Liver (tissue), 9 donors: ENCODE data around the gene SLX4. TPM values are rescaled to one million over a fixed set of nuclear protein-coding genes. Genes with fewer than 3 reads are reported as not detected.

Experiments used
- DNase-seq: peaks from one replicate; pipeline ENCODE4 v3.0.0-alpha.2; 2017; ENCODE audit warnings: low spot score
- H3K27ac ChIP-seq, 2 donors: one replicate each; pipeline ENCODE4 v1.7.0; 2013; ENCODE audit warnings: inconsistent platforms in 2 of 2, low read length in 2 of 2, control low read depth in 1 of 2, low read depth in 1 of 2, mild to moderate bottlenecking in 1 of 2
- H3K27me3 ChIP-seq, 4 donors: one replicate each; pipeline versions ENCODE4 v1.6.1 to v1.7.0; 2013; ENCODE audit warnings: low read length in 3 of 4, inconsistent platforms in 1 of 4, mild to moderate bottlenecking in 1 of 4, moderate library complexity in 1 of 4; ENCODE audit not compliant: control insufficient read depth in 4 of 4, insufficient read depth in 4 of 4
- H3K36me3 ChIP-seq, 4 donors: one replicate each; pipeline versions ENCODE4 v1.6.1 to v1.7.0; 2013; ENCODE audit warnings: low read length in 3 of 4, mild to moderate bottlenecking in 3 of 4, low read depth in 1 of 4, moderate library complexity in 1 of 4; ENCODE audit not compliant: control insufficient read depth in 4 of 4, insufficient read depth in 3 of 4
- H3K4me1 ChIP-seq, 4 donors: one replicate each; pipeline versions ENCODE4 v1.6.1 to v1.7.0; 2013; ENCODE audit warnings: low read length in 3 of 4, mild to moderate bottlenecking in 3 of 4, moderate library complexity in 1 of 4; ENCODE audit not compliant: control insufficient read depth in 4 of 4, insufficient read depth in 4 of 4
- H3K4me3 ChIP-seq, 3 donors: one replicate each; pipeline versions ENCODE4 v1.6.1 to v1.7.0; 2013; ENCODE audit warnings: low read length in 3 of 3, control low read depth in 1 of 3, low read depth in 1 of 3, mild to moderate bottlenecking in 1 of 3
- H3K9ac ChIP-seq, 2 donors: one replicate each; pipeline ENCODE4 v1.7.0; 2013; ENCODE audit warnings: low read length in 2 of 2, mild to moderate bottlenecking in 2 of 2, moderate library complexity in 2 of 2, control low read depth in 1 of 2, low read depth in 1 of 2
- H3K9me3 ChIP-seq, 4 donors: one replicate each; pipeline versions ENCODE4 v1.6.1 to v1.7.0; 2013; ENCODE audit warnings: low read length in 3 of 4; ENCODE audit not compliant: control insufficient read depth in 4 of 4
- EGR1 ChIP-seq, 2 donors: IDR thresholded peaks; 2 replicates each; pipeline ENCODE4 v1.6.1; 2016 to 2018; ENCODE audit warnings: antibody characterized with exemption in 2 of 2, low read depth in 2 of 2
- FOXA1 ChIP-seq: IDR thresholded peaks from 2 replicates; pipeline ENCODE4 v1.6.1; 2016; ENCODE audit warnings: antibody characterized with exemption
- FOXA2 ChIP-seq: IDR thresholded peaks from 2 replicates; pipeline ENCODE4 v1.6.1; 2016; ENCODE audit warnings: antibody characterized with exemption
- GABPA ChIP-seq, 2 donors: IDR thresholded peaks in 1 of 2; conservative IDR thresholded peaks in 1 of 2; 2 replicates each; pipeline ENCODE4 v1.6.1; 2016; ENCODE audit warnings: antibody characterized with exemption in 2 of 2, mild to moderate bottlenecking in 1 of 2, moderate library complexity in 1 of 2
- HNF4A ChIP-seq, 2 donors: conservative IDR thresholded peaks; 2 replicates each; pipeline ENCODE4 v1.6.1; 2016; ENCODE audit warnings: antibody characterized with exemption in 2 of 2, mild to moderate bottlenecking in 2 of 2
- HNF4G ChIP-seq: IDR thresholded peaks from 2 replicates; pipeline ENCODE4 v1.6.1; 2016; ENCODE audit warnings: antibody characterized with exemption
- JUND ChIP-seq, 2 donors: IDR thresholded peaks; 2 replicates each; pipeline ENCODE4 v1.6.1; 2016; ENCODE audit warnings: antibody characterized with exemption in 2 of 2
- NR2F2 ChIP-seq: IDR thresholded peaks from 2 replicates; pipeline ENCODE4 v1.6.1; 2016; ENCODE audit warnings: antibody characterized with exemption
- RAD21 ChIP-seq, 2 donors: IDR thresholded peaks; 2 replicates each; pipeline ENCODE4 v1.6.1; 2016; ENCODE audit warnings: antibody characterized with exemption in 2 of 2, mild to moderate bottlenecking in 2 of 2
- SP1 ChIP-seq: IDR thresholded peaks from 2 replicates; pipeline ENCODE4 v1.6.1; 2018; ENCODE audit warnings: antibody characterized with exemption, mild to moderate bottlenecking
- TAF1 ChIP-seq: conservative IDR thresholded peaks from 2 replicates; pipeline ENCODE4 v1.6.1; 2016; ENCODE audit warnings: antibody characterized with exemption, mild to moderate bottlenecking
- YY1 ChIP-seq: IDR thresholded peaks from 2 replicates; pipeline ENCODE4 v1.6.1; 2016; ENCODE audit warnings: antibody characterized with exemption, mild to moderate bottlenecking
- WGBS: extraction: QIAGEN DNeasy Blood & Tissue Kit; methylation state at CpG from one replicate; pipeline ENCODE4 v1.1.7; 2013; 5-methylcytosine and 5-hydroxymethylcytosine counted together
- polyA plus RNA-seq, 2 donors: library from polyadenylated mRNA; stranded (reverse) in 1 of 2; unstranded in 1 of 2; fragments of 200-250 nt in 1 of 2; fragments of >200 nt in 1 of 2; fragmentation: Nextera tagmentation in 1 of 2; extraction: Ambion mirVana in 1 of 2; gene quantifications; one replicate each; pipeline versions ENCODE4 v1.2.1 to v1.2.3, GENCODE V29; 2013 to 2015
- total RNA-seq, 2 donors: library from RNA; depleted of rRNA; stranded (reverse); fragments of >200 nt; gene quantifications; one replicate each; pipeline ENCODE4 v1.2.3, GENCODE V29; 2014
- TF ChIP-seq, protein P1 (sequence below): IDR thresholded peaks from 2 replicates; pipeline ENCODE4 v1.6.1; 2016; ENCODE audit warnings: antibody characterized with exemption
- TF ChIP-seq, protein P2 (sequence below): IDR thresholded peaks from 2 replicates; pipeline ENCODE4 v1.6.1; 2016; ENCODE audit warnings: antibody characterized with exemption
- TF ChIP-seq, protein P3 (sequence below): fragments of 150-350 bp; IDR thresholded peaks from 2 replicates; pipeline ENCODE4 v1.5.1; 2017; ENCODE audit warnings: improper control_type of control experiment, low read depth, low read length; ENCODE audit not compliant: missing input control
- TF ChIP-seq, protein P4 (sequence below): IDR thresholded peaks from 2 replicates; pipeline ENCODE4 v1.6.1; 2016; ENCODE audit warnings: antibody characterized with exemption, mild to moderate bottlenecking
- TF ChIP-seq, protein P5 (sequence below): IDR thresholded peaks from 2 replicates; pipeline ENCODE4 v1.6.1; 2016; ENCODE audit warnings: antibody characterized with exemption
- donor health status: healthy.
- donor health status: healthy.
- donor health status: healthy.
- donor health status: healthy.
- donor health status: healthy.

The SLX4 gene
- total and polyA plus RNA-seq, 4 donors: 0.32 to 4.9 (median 1.3) TPM

DNA sequence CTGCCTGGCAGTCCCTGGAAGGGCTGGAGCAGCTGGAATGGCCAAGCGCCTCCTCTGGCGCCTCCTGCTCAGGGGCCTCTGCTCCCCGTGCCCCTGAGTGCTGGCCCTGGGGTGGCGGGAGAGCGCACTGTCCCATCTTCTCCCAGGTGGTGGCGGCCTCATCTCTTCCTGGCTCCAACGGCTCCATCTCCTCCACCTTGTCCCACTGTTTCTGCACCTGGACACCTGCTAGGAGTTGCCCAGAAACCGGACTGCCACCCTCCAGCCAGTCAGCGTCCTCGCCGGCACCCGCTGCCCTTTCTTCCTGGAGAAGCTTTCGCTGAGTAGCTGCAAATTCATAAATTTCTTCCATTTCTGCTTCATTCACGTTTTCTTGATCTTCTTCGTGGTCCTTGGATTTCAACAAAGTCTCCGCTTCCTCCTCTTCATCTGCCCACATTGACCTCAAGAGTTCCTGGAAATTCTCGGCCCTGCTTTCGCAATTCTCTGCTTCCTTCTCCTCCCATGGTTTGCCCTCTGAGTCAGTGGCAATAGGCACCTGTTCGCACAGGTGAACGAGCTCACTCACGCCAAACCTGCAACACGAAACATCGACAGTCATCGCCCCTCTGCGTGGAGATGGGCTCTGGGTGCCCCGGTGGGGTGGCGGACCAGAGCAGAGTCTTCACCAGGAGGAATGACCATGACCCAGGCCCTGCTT, 20.5 kb downstream of the SLX4 start:
- no peaks in the 10 kb centered on the region for H3K4me1 ChIP-seq
- 91% methylated on average over 27 of the region's 27 CpGs for WGBS
- H3K4me3 ChIP-seq: no peak overlapping the region
- H3K36me3 ChIP-seq: peaks cover 0 to 2% (median 0%) of the 10 kb centered on the region in 4 donors
- no peaks in the 10 kb centered on the region for H3K9me3 ChIP-seq
- H3K27me3 ChIP-seq: no peaks in the 10 kb centered on the region
- H3K9ac ChIP-seq: no peak overlapping the region
- TF ChIP-seq, protein P1, sequence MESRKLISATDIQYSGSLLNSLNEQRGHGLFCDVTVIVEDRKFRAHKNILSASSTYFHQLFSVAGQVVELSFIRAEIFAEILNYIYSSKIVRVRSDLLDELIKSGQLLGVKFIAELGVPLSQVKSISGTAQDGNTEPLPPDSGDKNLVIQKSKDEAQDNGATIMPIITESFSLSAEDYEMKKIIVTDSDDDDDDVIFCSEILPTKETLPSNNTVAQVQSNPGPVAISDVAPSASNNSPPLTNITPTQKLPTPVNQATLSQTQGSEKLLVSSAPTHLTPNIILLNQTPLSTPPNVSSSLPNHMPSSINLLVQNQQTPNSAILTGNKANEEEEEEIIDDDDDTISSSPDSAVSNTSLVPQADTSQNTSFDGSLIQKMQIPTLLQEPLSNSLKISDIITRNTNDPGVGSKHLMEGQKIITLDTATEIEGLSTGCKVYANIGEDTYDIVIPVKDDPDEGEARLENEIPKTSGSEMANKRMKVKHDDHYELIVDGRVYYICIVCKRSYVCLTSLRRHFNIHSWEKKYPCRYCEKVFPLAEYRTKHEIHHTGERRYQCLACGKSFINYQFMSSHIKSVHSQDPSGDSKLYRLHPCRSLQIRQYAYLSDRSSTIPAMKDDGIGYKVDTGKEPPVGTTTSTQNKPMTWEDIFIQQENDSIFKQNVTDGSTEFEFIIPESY: no peak
- TF ChIP-seq, protein P2, sequence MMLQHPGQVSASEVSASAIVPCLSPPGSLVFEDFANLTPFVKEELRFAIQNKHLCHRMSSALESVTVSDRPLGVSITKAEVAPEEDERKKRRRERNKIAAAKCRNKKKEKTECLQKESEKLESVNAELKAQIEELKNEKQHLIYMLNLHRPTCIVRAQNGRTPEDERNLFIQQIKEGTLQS: no peak
- TF ChIP-seq, protein P3, sequence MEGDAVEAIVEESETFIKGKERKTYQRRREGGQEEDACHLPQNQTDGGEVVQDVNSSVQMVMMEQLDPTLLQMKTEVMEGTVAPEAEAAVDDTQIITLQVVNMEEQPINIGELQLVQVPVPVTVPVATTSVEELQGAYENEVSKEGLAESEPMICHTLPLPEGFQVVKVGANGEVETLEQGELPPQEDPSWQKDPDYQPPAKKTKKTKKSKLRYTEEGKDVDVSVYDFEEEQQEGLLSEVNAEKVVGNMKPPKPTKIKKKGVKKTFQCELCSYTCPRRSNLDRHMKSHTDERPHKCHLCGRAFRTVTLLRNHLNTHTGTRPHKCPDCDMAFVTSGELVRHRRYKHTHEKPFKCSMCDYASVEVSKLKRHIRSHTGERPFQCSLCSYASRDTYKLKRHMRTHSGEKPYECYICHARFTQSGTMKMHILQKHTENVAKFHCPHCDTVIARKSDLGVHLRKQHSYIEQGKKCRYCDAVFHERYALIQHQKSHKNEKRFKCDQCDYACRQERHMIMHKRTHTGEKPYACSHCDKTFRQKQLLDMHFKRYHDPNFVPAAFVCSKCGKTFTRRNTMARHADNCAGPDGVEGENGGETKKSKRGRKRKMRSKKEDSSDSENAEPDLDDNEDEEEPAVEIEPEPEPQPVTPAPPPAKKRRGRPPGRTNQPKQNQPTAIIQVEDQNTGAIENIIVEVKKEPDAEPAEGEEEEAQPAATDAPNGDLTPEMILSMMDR: no peak
- TF ChIP-seq YY1 (no peak), TAF1 (no peak), FOXA1 (no peak), NR2F2 (no peak)
- TF ChIP-seq, protein P4, sequence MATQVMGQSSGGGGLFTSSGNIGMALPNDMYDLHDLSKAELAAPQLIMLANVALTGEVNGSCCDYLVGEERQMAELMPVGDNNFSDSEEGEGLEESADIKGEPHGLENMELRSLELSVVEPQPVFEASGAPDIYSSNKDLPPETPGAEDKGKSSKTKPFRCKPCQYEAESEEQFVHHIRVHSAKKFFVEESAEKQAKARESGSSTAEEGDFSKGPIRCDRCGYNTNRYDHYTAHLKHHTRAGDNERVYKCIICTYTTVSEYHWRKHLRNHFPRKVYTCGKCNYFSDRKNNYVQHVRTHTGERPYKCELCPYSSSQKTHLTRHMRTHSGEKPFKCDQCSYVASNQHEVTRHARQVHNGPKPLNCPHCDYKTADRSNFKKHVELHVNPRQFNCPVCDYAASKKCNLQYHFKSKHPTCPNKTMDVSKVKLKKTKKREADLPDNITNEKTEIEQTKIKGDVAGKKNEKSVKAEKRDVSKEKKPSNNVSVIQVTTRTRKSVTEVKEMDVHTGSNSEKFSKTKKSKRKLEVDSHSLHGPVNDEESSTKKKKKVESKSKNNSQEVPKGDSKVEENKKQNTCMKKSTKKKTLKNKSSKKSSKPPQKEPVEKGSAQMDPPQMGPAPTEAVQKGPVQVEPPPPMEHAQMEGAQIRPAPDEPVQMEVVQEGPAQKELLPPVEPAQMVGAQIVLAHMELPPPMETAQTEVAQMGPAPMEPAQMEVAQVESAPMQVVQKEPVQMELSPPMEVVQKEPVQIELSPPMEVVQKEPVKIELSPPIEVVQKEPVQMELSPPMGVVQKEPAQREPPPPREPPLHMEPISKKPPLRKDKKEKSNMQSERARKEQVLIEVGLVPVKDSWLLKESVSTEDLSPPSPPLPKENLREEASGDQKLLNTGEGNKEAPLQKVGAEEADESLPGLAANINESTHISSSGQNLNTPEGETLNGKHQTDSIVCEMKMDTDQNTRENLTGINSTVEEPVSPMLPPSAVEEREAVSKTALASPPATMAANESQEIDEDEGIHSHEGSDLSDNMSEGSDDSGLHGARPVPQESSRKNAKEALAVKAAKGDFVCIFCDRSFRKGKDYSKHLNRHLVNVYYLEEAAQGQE: no peak
- no peak overlapping the region for H3K27ac ChIP-seq
- no peak for DNase-seq

DNA sequence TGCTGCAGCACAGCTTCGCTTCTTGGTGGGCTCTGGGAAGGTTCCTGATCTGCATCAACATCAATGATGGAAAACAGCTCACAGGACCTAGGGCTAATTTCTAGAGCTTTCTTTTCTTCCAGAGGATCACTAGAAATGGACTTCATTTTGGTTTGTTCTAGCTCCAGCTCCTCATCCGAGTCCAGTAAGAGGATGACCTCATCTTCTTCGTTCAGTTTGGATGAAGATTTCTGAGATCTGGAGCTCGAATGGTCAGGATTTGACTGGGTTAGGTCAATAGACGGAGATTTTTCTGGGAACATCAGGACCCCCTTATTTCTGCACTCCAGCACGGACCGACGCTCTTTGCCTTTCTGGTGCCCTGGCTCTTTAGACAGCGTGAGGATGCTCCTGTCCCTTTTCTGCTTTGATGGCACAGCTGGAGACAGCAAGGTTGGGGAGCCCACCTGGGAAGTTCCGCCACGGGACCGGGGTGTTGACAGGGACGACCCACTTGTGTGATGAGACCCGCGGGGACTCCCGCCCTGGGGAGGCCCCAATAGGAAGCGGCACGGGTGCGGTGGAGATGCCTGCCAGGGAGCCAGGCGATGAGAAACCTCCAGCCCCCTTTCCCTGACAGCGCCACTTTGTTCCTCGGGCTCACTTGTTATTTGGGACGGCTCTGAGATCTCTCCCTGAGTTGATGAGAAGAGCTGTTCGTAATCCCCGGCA, 21.3 kb downstream of the SLX4 start:
- Histone ChIP-seq H3K9me3 (no peaks in the 10 kb centered on the region), H3K27ac (no peak overlapping the region)
- DNase-seq: no peak
- TF ChIP-seq, protein P4: no peak
- TF ChIP-seq NR2F2 (no peak), JUND (IDR thresholded peaks at IDR 0.05) (no peak), FOXA2 (no peak), RAD21 (IDR thresholded peaks at IDR 0.05) (no peak), HNF4A (conservative IDR thresholded peaks at IDR 0.05) (no peak), HNF4G (no peak), FOXA1 (no peak), GABPA (IDR thresholded peaks at IDR 0.05 in 1 of 2, conservative IDR thresholded peaks at IDR 0.05 in 1 of 2) (no peak), EGR1 (IDR thresholded peaks at IDR 0.05; ENCODE audit: low read depth in 2 of 2) (no peak), SP1 (no peak)
- TF ChIP-seq, protein P1: no peak
- TF ChIP-seq, protein P5, sequence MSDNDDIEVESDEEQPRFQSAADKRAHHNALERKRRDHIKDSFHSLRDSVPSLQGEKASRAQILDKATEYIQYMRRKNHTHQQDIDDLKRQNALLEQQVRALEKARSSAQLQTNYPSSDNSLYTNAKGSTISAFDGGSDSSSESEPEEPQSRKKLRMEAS: no peak

More for the DNA sequence above, 21.3 kb downstream of the SLX4 start:
- no peaks in the 10 kb centered on the region for H3K4me1 ChIP-seq
- 97% methylated on average over 25 of the region's 25 CpGs for WGBS
- no peaks in the 10 kb centered on the region for H3K27me3 ChIP-seq
- no peak overlapping the region for H3K9ac ChIP-seq
- peaks cover 0 to 2% (median 0%) of the 10 kb centered on the region in 4 donors for H3K36me3 ChIP-seq
- H3K4me3 ChIP-seq: no peak overlapping the region
